ENCODE results near the gene PLBD1.

The PLBD1 gene

GRCh38 chr12:14532152-14532551, 35.5 kb downstream of the PLBD1 start:
- no peak overlapping the region for H3K27ac ChIP-seq
- TF ChIP-seq ZFX (IDR thresholded peaks at IDR 0.05) (no peak), CTCF (conservative IDR thresholded peaks at IDR 0.05) (no peak)

- no peak overlapping the region for H3K27ac ChIP-seq
- TF ChIP-seq CTCF (conservative IDR thresholded peaks at IDR 0.05) (no peak), ZFX (IDR thresholded peaks at IDR 0.05) (no peak)
Observed at GRCh38 chr12:14525964-14526363, 41.7 kb downstream of the PLBD1 start.

DNA sequence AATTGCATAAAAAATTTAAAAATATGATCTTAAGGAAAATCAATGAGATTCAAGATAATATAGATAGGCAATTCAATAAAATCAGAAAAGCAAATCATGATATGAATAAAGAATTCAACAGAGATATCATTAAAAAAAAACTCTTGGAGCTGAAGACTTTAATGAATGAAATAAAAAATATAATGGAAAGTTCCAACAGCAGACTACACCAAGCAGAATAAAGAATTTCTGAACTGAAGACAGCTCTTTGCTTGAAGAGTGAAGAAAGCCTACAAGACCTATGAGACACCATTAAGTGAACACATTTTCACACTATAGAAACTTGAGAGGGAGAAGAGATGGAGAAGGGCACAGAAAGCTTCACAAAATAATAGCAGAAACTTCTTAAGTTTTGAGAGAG, 45.9 kb downstream of the PLBD1 start:
- H3K27ac ChIP-seq, result no peak overlapping the region
- TF ChIP-seq CTCF (conservative IDR thresholded peaks at IDR 0.05) (no peak), ZFX (IDR thresholded peaks at IDR 0.05) (no peak)

DNA sequence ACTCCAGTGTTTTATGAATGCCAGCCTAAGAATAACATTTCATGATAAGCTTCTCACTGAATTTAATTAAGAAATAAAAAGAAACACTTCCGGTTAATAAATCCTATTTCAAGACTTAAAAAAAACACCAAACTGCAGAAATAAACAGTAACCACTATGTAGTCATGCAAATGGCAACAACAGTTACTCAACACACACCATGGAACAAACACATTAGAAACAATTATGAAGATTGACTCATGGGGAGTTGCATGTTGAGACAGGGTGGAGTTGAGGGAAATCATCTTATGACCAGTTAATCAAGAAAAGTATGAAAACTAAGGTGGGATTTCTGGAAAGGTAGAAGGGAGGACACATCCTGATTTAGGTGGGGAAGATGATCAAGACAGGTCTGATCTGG, 52.7 kb downstream of the PLBD1 start:
- H3K27ac ChIP-seq, result no peak overlapping the region
- TF ChIP-seq CTCF (conservative IDR thresholded peaks at IDR 0.05), result no peak
- TF ChIP-seq ZFX (IDR thresholded peaks at IDR 0.05), result no peak

- TF ChIP-seq CTCF (conservative IDR thresholded peaks at IDR 0.05), result peak; percentile 87
- TF ChIP-seq ZFX (IDR thresholded peaks at IDR 0.05), result no peak
- peak overlapping the region; percentile 34 for H3K27ac ChIP-seq
Observed at GRCh38 chr12:14514154-14514842, 53.4 kb downstream of the PLBD1 start.

DNA sequence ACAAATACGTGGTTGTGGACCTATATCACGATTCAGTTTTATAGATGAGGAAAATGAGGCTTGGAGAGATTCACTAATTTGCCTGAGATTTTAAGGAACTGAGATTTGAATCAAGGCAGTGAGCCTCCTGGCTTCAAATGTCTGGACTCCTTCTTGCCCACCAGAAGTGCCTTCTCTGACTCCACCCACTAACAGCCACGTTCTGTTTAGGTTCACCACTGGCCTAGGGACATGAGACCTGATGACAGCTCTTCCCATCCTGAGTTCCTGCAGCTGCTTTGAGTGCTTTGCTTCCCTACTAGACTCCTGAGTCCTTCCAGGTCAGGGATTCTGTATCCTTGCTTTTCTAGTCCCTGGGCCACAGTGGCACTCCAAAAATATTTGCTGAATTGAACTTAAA, 57.1 kb downstream of the PLBD1 start:
- no peak overlapping the region for H3K27ac ChIP-seq
- TF ChIP-seq ZFX (IDR thresholded peaks at IDR 0.05), result no peak
- TF ChIP-seq CTCF (conservative IDR thresholded peaks at IDR 0.05), result no peak

- no peak overlapping the region for H3K27ac ChIP-seq
- TF ChIP-seq ZFX (IDR thresholded peaks at IDR 0.05) (no peak), CTCF (conservative IDR thresholded peaks at IDR 0.05) (no peak)
Observed at GRCh38 chr12:14505626-14506596, 61.8 kb downstream of the PLBD1 start.

Measured in C4-2B (cell line).